ENCODE data around the gene RMC1.
"Not testable (repeated sequence)": the region's sequence is repeated elsewhere in the genome, so short reads cannot be mapped to it uniquely, and the experiment has no call there.

RMC1 gene

GRCh38 chr18:23563377-23564043, 60.2 kb downstream of the RMC1 start:
- DNase-seq (ENCODE audit: low read depth): no peak

- DNase-seq (ENCODE audit: low read depth): no peak
Measured at GRCh38 chr18:23565916-23566547, 62.7 kb downstream of the RMC1 start.

- DNase-seq (ENCODE audit: low read depth): no peak
Measured at GRCh38 chr18:23567671-23568070, 64.4 kb downstream of the RMC1 start.

- no peak for DNase-seq (ENCODE audit: low read depth)
Measured at GRCh38 chr18:23568281-23569138, 65.2 kb downstream of the RMC1 start.

- DNase-seq (ENCODE audit: low read depth): no peak
Measured at GRCh38 chr18:23569299-23570063, 66.2 kb downstream of the RMC1 start.

- no peak for DNase-seq (ENCODE audit: low read depth)
Measured at GRCh38 chr18:23570912-23571504, 67.7 kb downstream of the RMC1 start.

GRCh38 chr18:23572012-23572411, 68.7 kb downstream of the RMC1 start:
- no peak for DNase-seq (ENCODE audit: low read depth)

GRCh38 chr18:23572570-23572969, 69.3 kb downstream of the RMC1 start:
- no peak for DNase-seq (ENCODE audit: low read depth)

GRCh38 chr18:23573020-23573419, 69.7 kb downstream of the RMC1 start:
- no peak for DNase-seq (ENCODE audit: low read depth)

- DNase-seq (ENCODE audit: low read depth): no peak
Measured at GRCh38 chr18:23573626-23574431, 70.5 kb downstream of the RMC1 start.

GRCh38 chr18:23574611-23575308, 71.4 kb downstream of the RMC1 start:
- DNase-seq (ENCODE audit: low read depth): no peak

GRCh38 chr18:23575309-23575651, 72.0 kb downstream of the RMC1 start:
- no peak for DNase-seq (ENCODE audit: low read depth)

- not testable (repeated sequence) for DNase-seq (ENCODE audit: low read depth)
Measured at GRCh38 chr18:23577521-23577920, 74.2 kb downstream of the RMC1 start.

GRCh38 chr18:23578067-23578701, 74.9 kb downstream of the RMC1 start:
- DNase-seq (ENCODE audit: low read depth): no peak

- DNase-seq (ENCODE audit: low read depth): no peak
Measured at GRCh38 chr18:23578891-23579653, 75.8 kb downstream of the RMC1 start.

- DNase-seq (ENCODE audit: low read depth): no peak
Measured at GRCh38 chr18:23580677-23581367, 77.5 kb downstream of the RMC1 start.

All from stimulated activated CD8-positive, alpha-beta memory T cell treated with anti-CD3 and anti-CD28 coated beads, Interleukin-15, amount 100 ng/mL, for 24 hours (primary cell).